Activated CD4-positive, alpha-beta memory T cell treated with anti-CD3 and anti-CD28 coated beads for 36 hours (primary cell): ENCODE results near the gene SGIP1. TPM values are rescaled to one million over a fixed set of nuclear protein-coding genes. Genes with fewer than 3 reads are reported as not detected.

ENCODE experiments used
- CTCF ChIA-PET: fragments of 350-600 bp; sonication (Branson Sonifier 250); formaldehyde crosslinking; loops from one replicate; lab custom pipeline; 2021; ENCODE audit warnings: antibody characterized with exemption, inconsistent platforms; lab: Charles Lee
- POLR2A ChIA-PET: fragments of 350-600 bp; sonication (Branson Sonifier 250); formaldehyde crosslinking; loops from one replicate; lab custom pipeline; 2021; ENCODE audit warnings: antibody characterized with exemption; lab: Charles Lee
- DNase-seq: peaks from one replicate; pipeline ENCODE4 v3.0.0-alpha.2; 2020
- H3K27ac Mint-ChIP-seq: one replicate; pipeline ENCODE4 v1.8.0; 2021; ENCODE audit warnings: mixed read lengths
- H3K27me3 Mint-ChIP-seq: one replicate; pipeline ENCODE4 v1.8.0; 2021; ENCODE audit warnings: mixed read lengths
- H3K36me3 Mint-ChIP-seq: one replicate; pipeline ENCODE4 v1.8.0; 2021; ENCODE audit warnings: mixed read lengths
- H3K4me1 Mint-ChIP-seq: one replicate; pipeline ENCODE4 v1.8.0; 2021; ENCODE audit warnings: low read depth, mixed read lengths
- H3K4me3 Mint-ChIP-seq: one replicate; pipeline ENCODE4 v1.8.0; 2021; ENCODE audit warnings: mild to moderate bottlenecking, mixed read lengths
- H3K9me3 Mint-ChIP-seq: one replicate; pipeline ENCODE4 v1.8.0; 2021; ENCODE audit warnings: mixed read lengths
- intact Hi-C: fragments of 100-400 bp; cut with micrococcal nuclease; formaldehyde crosslinking; loops from one replicate; pipeline ENCODE4 v1.15.1; 2023
- total RNA-seq, 2 experiments: library from RNA; stranded (reverse); gene quantifications; one replicate each; pipeline ENCODE4 v1.2.3, GENCODE V29; 2021

The SGIP1 gene
- total RNA-seq, 2 experiments from 2014 or later, result 0.05 TPM; not detected in 1

DNA sequence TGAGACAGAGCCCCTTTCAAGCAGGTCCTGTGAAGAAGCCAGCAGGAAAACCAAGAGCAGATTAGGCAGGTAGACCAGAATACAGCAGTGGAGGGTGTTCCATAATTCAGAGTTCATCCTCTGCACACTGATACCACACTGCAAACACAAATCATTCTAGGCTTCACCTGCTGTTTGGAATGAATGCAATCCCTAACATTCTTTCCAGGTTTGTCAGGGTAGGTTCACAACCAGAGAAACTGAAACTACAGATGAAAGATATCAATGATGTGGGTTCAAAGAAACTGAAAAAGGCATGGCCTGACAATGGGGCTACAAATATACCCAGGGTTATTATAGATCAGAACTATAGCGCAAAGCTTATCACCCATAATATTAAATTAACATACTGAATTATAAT lies 8.9 kb upstream of the SGIP1 start:
- H3K36me3 Mint-ChIP-seq, result no peaks in the 10 kb centered on the region
- ChIA-PET CTCF (no interaction called here), POLR2A (no interaction called here)
- H3K9me3 Mint-ChIP-seq, result no peaks in the 10 kb centered on the region
- intact Hi-C loops, result no loop called here
- no peaks in the 10 kb centered on the region for H3K4me1 Mint-ChIP-seq
- H3K27ac Mint-ChIP-seq, result no peak overlapping the region
- no peak overlapping the region for H3K4me3 Mint-ChIP-seq
- no peak for DNase-seq
- H3K27me3 Mint-ChIP-seq, result no peaks in the 10 kb centered on the region

DNA sequence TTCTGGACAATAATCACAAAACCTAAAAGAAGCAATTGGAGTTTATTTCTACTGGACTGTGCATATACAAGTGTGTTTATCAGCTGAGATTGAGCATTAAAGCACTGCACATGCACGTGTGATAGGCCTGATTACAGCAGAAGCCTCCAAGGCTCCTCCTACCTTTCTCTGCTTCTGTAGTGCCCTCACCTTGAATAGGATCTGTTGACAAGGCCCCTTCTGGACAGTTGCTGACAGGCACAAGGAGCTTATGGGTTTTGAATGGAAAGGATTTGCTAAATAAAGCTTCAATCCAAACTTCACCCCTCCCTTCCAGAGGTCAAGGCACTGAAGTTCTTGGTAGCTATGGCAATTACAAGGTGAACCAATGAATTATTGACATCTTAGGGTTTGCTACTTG lies 7.9 kb upstream of the SGIP1 start:
- intact Hi-C loops, result no loop called here
- POLR2A ChIA-PET, result interaction anchor here (0.7 kb wide), 1 partner anchor 10 kb away, joined by 3 read pairs; no protein-coding TSS in a partner anchor
- Mint-ChIP-seq H3K4me3 (no peak overlapping the region), H3K9me3 (no peaks in the 10 kb centered on the region), H3K27ac (no peak overlapping the region), H3K4me1 (no peaks in the 10 kb centered on the region), H3K36me3 (no peaks in the 10 kb centered on the region), H3K27me3 (peaks cover 2% of the 10 kb centered on the region)
- DNase-seq, result no peak
- CTCF ChIA-PET, result no interaction called here

DNA sequence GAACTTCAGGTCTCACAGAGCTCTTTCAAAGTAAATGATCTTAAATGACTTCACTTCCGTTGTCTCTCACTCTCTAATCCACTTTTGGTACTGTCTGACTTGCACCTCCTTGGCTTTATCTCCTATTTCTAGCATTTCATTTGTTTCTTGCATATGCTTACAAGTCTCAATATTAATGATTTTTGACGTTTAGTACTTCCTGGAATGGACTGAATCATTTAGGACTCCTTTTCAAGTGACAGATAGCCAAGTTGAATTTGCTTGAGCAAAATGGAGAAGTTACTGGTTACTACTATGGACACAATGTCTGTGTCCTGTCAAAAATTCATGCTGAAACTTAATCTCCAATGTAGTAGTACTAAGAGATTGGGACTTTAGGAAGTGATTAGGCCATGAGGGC lies 7.0 kb upstream of the SGIP1 start:
- peaks cover 10% of the 10 kb centered on the region for H3K27me3 Mint-ChIP-seq
- no peak for DNase-seq
- CTCF ChIA-PET, result no interaction called here

DNA sequence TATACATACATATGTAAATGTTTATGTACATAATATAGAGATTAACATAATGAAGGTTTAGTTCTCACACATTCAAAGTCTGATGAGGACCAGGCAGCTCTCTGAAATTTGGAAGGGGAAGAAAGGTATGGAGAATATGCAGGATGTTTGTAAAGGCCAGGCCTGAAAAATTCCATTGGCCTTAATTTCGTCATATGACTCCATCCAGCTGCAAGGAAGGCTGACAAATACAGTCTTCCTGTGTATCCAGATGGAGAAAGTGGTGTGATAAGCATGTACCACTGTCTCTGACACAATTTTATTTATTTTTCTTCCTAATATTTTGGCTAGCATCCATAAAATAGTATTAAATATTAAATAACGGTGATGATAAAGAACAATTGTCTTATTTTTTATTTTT lies 6.3 kb upstream of the SGIP1 start:
- intact Hi-C loops, result no loop called here
- Mint-ChIP-seq H3K36me3 (no peaks in the 10 kb centered on the region), H3K27ac (no peak overlapping the region), H3K4me1 (peaks cover 4% of the 10 kb centered on the region), H3K9me3 (no peaks in the 10 kb centered on the region), H3K4me3 (no peak overlapping the region), H3K27me3 (peaks cover 14% of the 10 kb centered on the region)
- CTCF ChIA-PET, result no interaction called here
- POLR2A ChIA-PET, result interaction anchor here (0.6 kb wide), 1 partner anchor 344 kb away, joined by 3 read pairs; no protein-coding TSS in a partner anchor
- no peak for DNase-seq

More for the DNA sequence above, 7.0 kb upstream of the SGIP1 start:
- intact Hi-C loops, result no loop called here
- Mint-ChIP-seq H3K4me1 (no peaks in the 10 kb centered on the region), H3K36me3 (no peaks in the 10 kb centered on the region), H3K27ac (no peak overlapping the region), H3K9me3 (no peaks in the 10 kb centered on the region), H3K4me3 (no peak overlapping the region)
- POLR2A ChIA-PET, result interaction anchor here (0.6 kb wide), 1 partner anchor 343 kb away, joined by 3 read pairs; no protein-coding TSS in a partner anchor

DNA sequence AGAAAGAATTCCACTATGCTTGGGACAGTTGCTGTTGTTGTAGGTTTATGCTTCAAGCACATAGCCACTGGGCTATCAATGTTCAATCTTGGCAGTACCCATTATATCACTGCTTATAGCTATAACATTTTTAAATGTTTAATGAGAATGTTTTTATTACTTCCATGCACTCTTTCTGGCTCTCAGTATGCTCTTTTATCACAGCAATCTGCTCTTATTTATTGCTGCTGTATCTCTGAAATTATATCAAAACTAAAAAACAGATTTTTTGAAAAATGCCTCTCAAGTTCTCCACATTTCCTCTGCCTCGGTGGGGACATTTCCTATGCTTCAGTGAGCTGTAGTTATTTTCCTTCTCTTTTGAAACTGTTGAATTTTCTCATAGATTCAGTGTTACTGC lies 5.4 kb upstream of the SGIP1 start:
- H3K4me3 Mint-ChIP-seq, result no peak overlapping the region
- no peaks in the 10 kb centered on the region for H3K36me3 Mint-ChIP-seq
- H3K4me1 Mint-ChIP-seq, result peaks cover 10% of the 10 kb centered on the region
- H3K9me3 Mint-ChIP-seq, result no peaks in the 10 kb centered on the region
- CTCF ChIA-PET, result no interaction called here
- H3K27ac Mint-ChIP-seq, result no peak overlapping the region
- peaks cover 20% of the 10 kb centered on the region for H3K27me3 Mint-ChIP-seq
- POLR2A ChIA-PET, result no interaction called here
- intact Hi-C loops, result no loop called here
- no peak for DNase-seq

DNA sequence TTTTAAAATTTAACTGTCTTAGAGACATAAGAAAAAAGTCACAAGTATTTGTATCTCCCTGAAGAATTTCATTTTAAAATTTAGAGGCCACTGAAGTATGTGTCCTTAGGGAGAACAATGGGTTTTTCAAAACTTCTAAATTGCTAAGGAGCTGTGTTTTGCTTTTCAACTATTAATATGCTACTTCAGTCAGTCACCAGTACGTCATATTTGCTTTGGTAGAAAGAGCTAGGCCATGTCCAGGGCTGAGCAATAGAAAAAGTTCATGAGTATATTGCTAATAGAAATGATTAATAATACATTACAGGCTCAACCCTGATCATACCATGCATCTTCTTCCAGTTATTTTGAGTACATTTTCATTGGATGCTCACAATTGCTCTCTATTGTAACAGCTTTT lies 1.7 kb upstream of the SGIP1 start:
- ChIA-PET CTCF (interaction anchor here (0.9 kb wide), 1 partner anchor 27 kb away, joined by 3 read pairs; no protein-coding TSS in a partner anchor), POLR2A (no interaction called here)
- H3K36me3 Mint-ChIP-seq, result no peaks in the 10 kb centered on the region
- H3K9me3 Mint-ChIP-seq, result no peaks in the 10 kb centered on the region
- no peak overlapping the region for H3K4me3 Mint-ChIP-seq
- peaks cover 27% of the 10 kb centered on the region for H3K27me3 Mint-ChIP-seq
- DNase-seq, result no peak
- H3K27ac Mint-ChIP-seq, result no peak overlapping the region
- H3K4me1 Mint-ChIP-seq, result peaks cover 10% of the 10 kb centered on the region
- intact Hi-C loops, result no loop called here

DNA sequence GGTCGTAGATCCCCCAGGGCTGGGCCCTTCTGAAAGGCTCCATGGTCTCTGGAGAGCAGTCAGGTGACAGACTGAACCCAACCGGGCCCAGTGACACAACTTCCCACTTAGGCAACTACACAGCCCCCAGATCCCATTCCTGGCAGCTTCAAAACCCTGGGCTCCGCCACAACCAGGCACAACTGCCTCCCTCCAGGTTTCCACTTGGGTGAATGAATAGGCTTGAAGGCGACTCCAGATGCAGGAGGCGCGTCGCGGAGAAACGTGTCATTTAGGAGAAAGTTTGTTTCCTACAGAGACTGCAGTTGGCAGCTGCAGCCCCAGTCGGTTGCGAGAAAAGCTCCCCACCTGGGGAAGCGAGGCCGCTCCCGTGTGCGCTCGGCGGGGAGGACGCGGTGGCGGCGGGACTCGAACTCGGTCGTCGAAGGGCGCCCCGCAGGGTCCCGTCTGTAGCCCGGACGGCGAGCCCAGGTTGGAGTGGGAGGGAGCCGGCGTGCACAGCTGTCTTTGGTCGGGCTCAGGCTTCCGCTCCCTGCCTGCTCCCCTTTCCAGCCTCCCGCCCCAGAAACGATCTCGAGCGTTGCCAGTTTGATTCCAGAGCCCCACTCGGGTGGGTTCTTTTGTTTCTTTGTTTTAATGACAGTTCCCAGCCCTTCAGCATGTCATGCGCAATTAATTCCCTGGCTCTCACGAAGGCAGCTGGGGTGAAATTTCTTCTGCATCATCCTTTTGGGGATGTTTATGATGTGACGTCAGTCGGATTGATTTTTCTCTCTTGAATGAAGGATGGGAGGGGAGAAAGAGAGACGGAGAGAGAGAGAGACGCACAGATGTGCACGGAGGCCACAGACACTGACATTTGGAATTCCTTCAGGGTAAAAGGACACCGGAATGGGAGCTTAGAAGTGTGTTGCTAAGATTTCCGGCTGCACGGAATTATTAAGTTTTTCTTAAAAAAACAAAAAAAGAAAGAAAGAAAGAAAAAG lies 862 bp upstream of the SGIP1 start:
- CTCF ChIA-PET, result interaction anchor here (0.7 to 0.9 kb wide), 2 partner anchors 28 to 576 kb away, joined by 3 read pairs; no protein-coding TSS in a partner anchor
- peaks cover 10% of the 10 kb centered on the region for H3K4me1 Mint-ChIP-seq
- POLR2A ChIA-PET, result no interaction called here
- peaks cover 27% of the 10 kb centered on the region for H3K27me3 Mint-ChIP-seq
- intact Hi-C loops, result no loop called here
- peak overlapping the region; percentile 72 for H3K4me3 Mint-ChIP-seq
- H3K36me3 Mint-ChIP-seq, result no peaks in the 10 kb centered on the region
- H3K27ac Mint-ChIP-seq, result no peak overlapping the region
- peak; percentile 22 for DNase-seq
- H3K9me3 Mint-ChIP-seq, result no peaks in the 10 kb centered on the region

DNA sequence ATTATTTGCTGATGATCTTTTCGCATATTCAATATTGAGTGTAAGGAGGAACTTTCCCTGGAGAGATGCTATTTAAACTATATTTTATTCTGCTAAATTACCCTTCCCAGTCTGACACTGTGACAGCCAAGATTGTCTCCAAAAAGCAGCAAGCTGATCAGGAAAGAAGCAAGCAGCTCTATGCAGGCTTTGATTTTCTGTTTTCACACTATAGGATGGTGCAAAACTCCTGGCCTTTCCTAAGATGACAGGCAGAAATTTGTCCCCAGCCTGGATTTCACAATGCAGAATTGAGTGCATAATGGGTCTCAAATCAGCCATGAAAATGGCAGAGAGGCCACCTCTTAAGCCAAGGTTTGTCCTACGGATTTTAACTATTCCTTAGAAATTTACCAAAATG lies 1.1 kb downstream of the SGIP1 start:
- intact Hi-C loops, result no loop called here
- ChIA-PET CTCF (no interaction called here), POLR2A (no interaction called here)
- Mint-ChIP-seq H3K27ac (no peak overlapping the region), H3K27me3 (peaks cover 27% of the 10 kb centered on the region), H3K4me1 (peaks cover 10% of the 10 kb centered on the region), H3K9me3 (no peaks in the 10 kb centered on the region), H3K36me3 (no peaks in the 10 kb centered on the region), H3K4me3 (no peak overlapping the region)
- no peak for DNase-seq

DNA sequence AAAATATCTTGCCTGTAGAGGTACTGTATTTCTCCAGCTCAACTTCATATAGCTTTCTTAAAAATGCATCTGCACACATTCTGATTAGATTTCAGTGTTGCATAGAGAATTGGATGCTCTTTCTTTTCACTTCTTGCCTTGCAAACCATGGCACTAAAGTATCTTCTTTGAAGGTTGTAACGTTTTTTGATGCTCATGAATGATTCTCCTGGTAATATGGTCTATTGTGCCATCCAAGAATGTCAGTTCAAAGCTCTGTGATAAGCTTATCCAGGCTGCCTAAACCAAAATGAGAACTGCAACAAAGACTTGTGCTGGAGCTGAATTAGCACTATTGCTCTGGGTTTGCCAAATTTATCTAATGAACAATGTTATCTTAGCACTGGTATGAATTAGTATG lies 1.9 kb downstream of the SGIP1 start:
- H3K4me3 Mint-ChIP-seq, result no peak overlapping the region
- POLR2A ChIA-PET, result interaction anchor here (0.8 kb wide), 1 partner anchor 10 kb away, joined by 3 read pairs; no protein-coding TSS in a partner anchor
- peaks cover 28% of the 10 kb centered on the region for H3K27me3 Mint-ChIP-seq
- CTCF ChIA-PET, result no interaction called here
- H3K36me3 Mint-ChIP-seq, result no peaks in the 10 kb centered on the region
- H3K4me1 Mint-ChIP-seq, result peaks cover 10% of the 10 kb centered on the region
- no peaks in the 10 kb centered on the region for H3K9me3 Mint-ChIP-seq
- no peak for DNase-seq
- H3K27ac Mint-ChIP-seq, result no peak overlapping the region
- intact Hi-C loops, result no loop called here

DNA sequence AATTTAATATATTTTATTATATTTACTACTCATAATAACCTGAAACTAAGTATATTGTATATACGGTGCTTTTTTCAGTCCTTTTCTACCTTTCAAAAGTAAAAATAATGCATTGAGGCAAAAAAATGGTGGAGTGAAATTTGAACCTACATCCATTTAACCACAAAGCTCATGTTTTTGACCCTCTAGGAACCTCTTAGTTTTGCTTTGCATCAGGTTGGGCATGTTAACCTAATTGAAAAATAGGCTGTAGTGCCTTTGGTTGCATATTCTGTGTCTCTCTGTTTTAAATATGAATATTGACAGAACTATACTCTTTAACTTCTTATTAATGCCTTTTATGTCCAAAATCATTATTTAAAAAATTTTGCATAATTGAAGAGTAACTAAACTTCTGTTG lies 3.8 kb downstream of the SGIP1 start:
- no peak overlapping the region for H3K27ac Mint-ChIP-seq
- H3K4me3 Mint-ChIP-seq, result no peak overlapping the region
- H3K27me3 Mint-ChIP-seq, result peaks cover 18% of the 10 kb centered on the region
- intact Hi-C loops, result no loop called here
- no peaks in the 10 kb centered on the region for H3K36me3 Mint-ChIP-seq
- no peaks in the 10 kb centered on the region for H3K9me3 Mint-ChIP-seq
- POLR2A ChIA-PET, result no interaction called here
- CTCF ChIA-PET, result interaction anchor here (0.7 kb wide), 1 partner anchor 312 kb away, joined by 3 read pairs; no protein-coding TSS in a partner anchor
- no peak for DNase-seq
- H3K4me1 Mint-ChIP-seq, result peaks cover 6% of the 10 kb centered on the region

DNA sequence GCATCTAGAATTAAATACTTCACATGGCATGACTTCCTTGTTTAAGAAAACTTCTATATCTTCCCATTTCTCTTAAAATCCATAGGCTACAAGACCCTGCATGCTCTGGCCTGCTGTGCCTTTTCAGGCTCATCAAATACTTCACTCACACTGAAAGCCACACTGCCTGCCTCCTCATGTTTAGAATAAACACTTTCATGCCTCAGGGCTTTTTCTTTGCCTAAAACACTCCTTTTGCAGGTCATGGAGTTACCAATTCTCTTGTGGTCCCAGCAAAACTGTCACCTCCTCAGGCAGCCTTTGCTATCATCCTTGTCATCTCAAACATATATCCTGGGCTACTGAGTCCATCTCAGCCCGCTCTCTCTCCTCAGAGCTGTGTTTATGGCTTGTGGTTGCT lies 5.5 kb downstream of the SGIP1 start:
- intact Hi-C loops, result no loop called here

DNA sequence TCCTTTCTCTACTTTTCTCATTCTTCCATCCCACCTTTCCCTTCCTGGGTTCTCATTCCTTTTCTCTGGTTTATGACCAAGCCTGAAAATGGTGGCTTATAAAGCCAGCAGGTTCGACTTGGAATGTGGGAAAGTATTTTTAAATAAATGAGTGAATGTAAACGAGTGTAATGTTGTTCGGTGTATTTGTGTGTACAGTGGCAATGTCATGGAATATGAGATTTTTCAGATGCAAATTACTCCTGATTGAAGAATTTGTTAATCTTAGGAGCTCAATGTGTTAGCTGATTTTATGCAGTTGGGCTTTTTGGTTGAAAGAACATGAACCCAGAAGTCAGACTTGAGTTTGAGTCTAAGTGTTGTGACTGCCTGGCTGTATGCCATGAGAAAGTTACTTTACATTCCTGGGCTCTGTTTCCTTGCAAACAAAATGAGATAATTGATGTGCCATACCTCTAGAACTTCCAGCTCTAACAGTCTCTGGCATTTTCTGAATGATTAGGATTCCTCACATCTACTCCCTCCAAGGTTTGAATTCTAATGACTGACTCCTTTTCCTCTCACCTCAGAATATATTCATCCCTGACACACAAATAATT lies 6.6 kb downstream of the SGIP1 start:
- DNase-seq, result no peak
- intact Hi-C loops, result no loop called here
- CTCF ChIA-PET, result no interaction called here
- POLR2A ChIA-PET, result no interaction called here
- no peak overlapping the region for H3K27ac Mint-ChIP-seq
- no peaks in the 10 kb centered on the region for H3K36me3 Mint-ChIP-seq
- H3K4me3 Mint-ChIP-seq, result no peak overlapping the region
- H3K9me3 Mint-ChIP-seq, result no peaks in the 10 kb centered on the region
- H3K4me1 Mint-ChIP-seq, result no peaks in the 10 kb centered on the region
- H3K27me3 Mint-ChIP-seq, result peaks cover 5% of the 10 kb centered on the region

More for the DNA sequence above, 5.5 kb downstream of the SGIP1 start:
- H3K27me3 Mint-ChIP-seq, result peaks cover 6% of the 10 kb centered on the region
- H3K4me3 Mint-ChIP-seq, result no peak overlapping the region
- H3K36me3 Mint-ChIP-seq, result no peaks in the 10 kb centered on the region
- ChIA-PET CTCF (no interaction called here), POLR2A (no interaction called here)
- no peak overlapping the region for H3K27ac Mint-ChIP-seq
- no peak for DNase-seq
- no peaks in the 10 kb centered on the region for H3K4me1 Mint-ChIP-seq
- no peaks in the 10 kb centered on the region for H3K9me3 Mint-ChIP-seq
